H1 (cell line): ENCODE results near the gene STT3B.
A peak's percentile ranks its signal among the peaks of the same experiment; 100 is the strongest.

Experiments used
- CHD1 ChIP-seq: IDR thresholded peaks from 2 replicates; pipeline ENCODE4 v1.6.1; 2012; ENCODE audit warnings: low read depth, low read length, improper control_type of control experiment
- CREB1 ChIP-seq: IDR thresholded peaks from 2 replicates; pipeline ENCODE4 v1.6.1; 2012; ENCODE audit warnings: inconsistent platforms
- EP300 ChIP-seq, 2 experiments: IDR thresholded peaks; 1 replicate in 1 of 2; 2 replicates in 1 of 2; pipeline ENCODE4 v1.6.1; 2011 to 2012; ENCODE audit warnings: low read depth in 2 of 2, low read length in 2 of 2, mild to moderate bottlenecking in 2 of 2, borderline replicate concordance in 1 of 2, inconsistent platforms in 1 of 2, moderate library complexity in 1 of 2
- JUND ChIP-seq: IDR thresholded peaks from 2 replicates; pipeline ENCODE4 v1.6.1; 2011; ENCODE audit warnings: mild to moderate bottlenecking, improper control_type of control experiment, low read length
- KDM1A ChIP-seq: fragments of 200-600, 300-600 bp; sonication (generic); IDR thresholded peaks from 2 replicates; pipeline ENCODE4 v1.7.1; 2016; ENCODE audit warnings: mild to moderate bottlenecking, low read length, borderline replicate concordance
- KDM5A ChIP-seq: fragments of 200-600 bp; IDR thresholded peaks from 2 replicates; pipeline ENCODE4 v1.7.1; 2012; ENCODE audit warnings: mild to moderate bottlenecking, low read length, inconsistent platforms, mixed read lengths
- MAFK ChIP-seq: IDR thresholded peaks from 2 replicates; pipeline ENCODE4 v1.6.1; 2012; ENCODE audit warnings: low read depth, mild to moderate bottlenecking, improper control_type of control experiment, low read length
- POLR2A ChIP-seq, 2 experiments: IDR thresholded peaks; 1 replicate in 1 of 2; 2 replicates in 1 of 2; pipeline ENCODE4 v1.6.1; 2011; ENCODE audit warnings: low read depth in 2 of 2, low read length in 2 of 2, mild to moderate bottlenecking in 2 of 2; ENCODE audit errors: control extremely low read depth in 1 of 2
- POLR2AphosphoS5 ChIP-seq: IDR thresholded peaks from 2 replicates; pipeline ENCODE4 v1.6.1; 2011; ENCODE audit warnings: low read depth, low read length
- RBBP5 ChIP-seq: IDR thresholded peaks from 2 replicates; pipeline ENCODE4 v1.7.1; 2012; ENCODE audit warnings: low read depth, mild to moderate bottlenecking, inconsistent platforms, low read length, moderate library complexity, borderline replicate concordance
- SUZ12 ChIP-seq: fragments of 200-600 bp; sonication (generic); IDR thresholded peaks from 2 replicates; pipeline ENCODE4 v1.6.1; 2012; ENCODE audit warnings: mild to moderate bottlenecking, inconsistent platforms, low read length, moderate library complexity, mixed read lengths
- TAF7 ChIP-seq: optimal IDR thresholded peaks from 2 replicates; pipeline ENCODE3; 2011; ENCODE audit warnings: low read depth, mild to moderate bottlenecking, inconsistent platforms, low read length, moderate library complexity, borderline replicate concordance
- TF ChIP-seq, protein P1 (sequence below), 3 experiments: IDR thresholded peaks; 1 replicate in 2 of 3; 2 replicates in 1 of 3; pipeline versions ENCODE4 v1.5.1 to v1.6.1; 2011; ENCODE audit warnings: low read length in 3 of 3, mild to moderate bottlenecking in 3 of 3, inconsistent platforms in 2 of 3, low read depth in 1 of 3, moderate library complexity in 1 of 3; ENCODE audit not compliant: insufficient read depth in 1 of 3; ENCODE audit errors: control extremely low read depth in 1 of 3
- TF ChIP-seq, protein P2 (sequence below): IDR thresholded peaks from 2 replicates; pipeline ENCODE4 v1.6.1; 2012; ENCODE audit warnings: inconsistent platforms

DNA sequence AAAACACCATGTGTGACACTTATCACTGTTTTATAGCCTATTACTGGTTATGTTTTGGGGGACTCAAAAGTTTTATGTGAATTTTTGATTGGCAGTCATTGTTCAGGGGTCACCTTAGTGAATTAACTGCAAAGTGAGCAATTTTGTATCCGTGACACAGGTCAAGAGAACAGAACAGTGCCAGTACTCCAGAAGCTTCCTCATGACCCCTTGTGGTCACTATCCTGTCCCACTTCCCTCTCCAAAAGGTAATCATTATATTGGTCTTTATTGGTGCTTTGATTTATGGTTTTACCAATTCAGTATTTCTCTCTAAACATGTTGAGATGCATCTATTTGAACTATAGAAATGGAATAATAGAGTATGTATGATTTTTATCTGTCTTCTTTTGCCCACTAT, 107.1 kb downstream of the STT3B start:
- no peak for TF ChIP-seq TAF7
- TF ChIP-seq, protein P1, sequence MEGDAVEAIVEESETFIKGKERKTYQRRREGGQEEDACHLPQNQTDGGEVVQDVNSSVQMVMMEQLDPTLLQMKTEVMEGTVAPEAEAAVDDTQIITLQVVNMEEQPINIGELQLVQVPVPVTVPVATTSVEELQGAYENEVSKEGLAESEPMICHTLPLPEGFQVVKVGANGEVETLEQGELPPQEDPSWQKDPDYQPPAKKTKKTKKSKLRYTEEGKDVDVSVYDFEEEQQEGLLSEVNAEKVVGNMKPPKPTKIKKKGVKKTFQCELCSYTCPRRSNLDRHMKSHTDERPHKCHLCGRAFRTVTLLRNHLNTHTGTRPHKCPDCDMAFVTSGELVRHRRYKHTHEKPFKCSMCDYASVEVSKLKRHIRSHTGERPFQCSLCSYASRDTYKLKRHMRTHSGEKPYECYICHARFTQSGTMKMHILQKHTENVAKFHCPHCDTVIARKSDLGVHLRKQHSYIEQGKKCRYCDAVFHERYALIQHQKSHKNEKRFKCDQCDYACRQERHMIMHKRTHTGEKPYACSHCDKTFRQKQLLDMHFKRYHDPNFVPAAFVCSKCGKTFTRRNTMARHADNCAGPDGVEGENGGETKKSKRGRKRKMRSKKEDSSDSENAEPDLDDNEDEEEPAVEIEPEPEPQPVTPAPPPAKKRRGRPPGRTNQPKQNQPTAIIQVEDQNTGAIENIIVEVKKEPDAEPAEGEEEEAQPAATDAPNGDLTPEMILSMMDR (IDR thresholded peaks at IDR 0.05; ENCODE audit: control extremely low read depth in 1 of 3, insufficient read depth in 1 of 3, low read depth in 1 of 3, low read length in 3 of 3), result peak in 2 of 3 experiments; percentile 37 to 43; a peak in 3 of 4 replicates
- no peak for TF ChIP-seq JUND
- TF ChIP-seq CREB1, result no peak
- no peak for TF ChIP-seq SUZ12
- TF ChIP-seq CHD1, result no peak
- TF ChIP-seq KDM1A, result no peak
- TF ChIP-seq RBBP5, result no peak
- TF ChIP-seq KDM5A, result no peak
- TF ChIP-seq EP300 (IDR thresholded peaks at IDR 0.05; ENCODE audit: borderline replicate concordance in 1 of 2, low read depth in 2 of 2, low read length in 2 of 2), result no peak
- TF ChIP-seq, protein P2, sequence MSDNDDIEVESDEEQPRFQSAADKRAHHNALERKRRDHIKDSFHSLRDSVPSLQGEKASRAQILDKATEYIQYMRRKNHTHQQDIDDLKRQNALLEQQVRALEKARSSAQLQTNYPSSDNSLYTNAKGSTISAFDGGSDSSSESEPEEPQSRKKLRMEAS, result no peak
- no peak for TF ChIP-seq POLR2A (IDR thresholded peaks at IDR 0.05; ENCODE audit: control extremely low read depth in 1 of 2, low read depth in 2 of 2, low read length in 2 of 2)
- TF ChIP-seq POLR2AphosphoS5, result no peak
- TF ChIP-seq MAFK, result no peak
